Measurements from ENCODE around the gene CEP55. TPM values are rescaled to one million over a fixed set of nuclear protein-coding genes. Genes with fewer than 3 reads are reported as not detected.

The CEP55 gene
- 51.3 to 104 TPM (median 66.1 TPM) in 5 replicates for total RNA-seq (2022; extraction: Qiagen RNA extraction; ENCODE audit: low read depth)

GRCh38 chr10:93496322-93497041 is at the start of gene CEP55:
Gene CEP55 (plus strand): TSS chr10:93496612. CDS start chr10:93500052, 3,440 bp downstream.

GRCh38 chr10:93482145-93482834 is 14.1 kb upstream of the CEP55 start, which contains the start of gene MYOF:
Gene MYOF (minus strand): TSS chr10:93482334. CDS start chr10:93482194, 140 bp downstream.

GRCh38 chr10:93566435-93567276 is 70.2 kb downstream of the CEP55 start, which contains the start of gene FFAR4:
Gene FFAR4 (plus strand): TSS chr10:93566665. CDS start chr10:93566721, 56 bp downstream.

Other genes with a start within 250 kb of the CEP55 start
- 196 to 244 TPM (median 231 TPM) in 5 replicates for gene MYOF, start 14.3 kb upstream of the CEP55 start, total RNA-seq (2022; extraction: Qiagen RNA extraction; ENCODE audit: low read depth)
- 0.12 to 0.33 TPM (median 0.22 TPM) in 5 replicates for gene FFAR4, start 70.1 kb downstream of the CEP55 start, total RNA-seq (2022; extraction: Qiagen RNA extraction; ENCODE audit: low read depth)
- gene RBP4, start 104.6 kb downstream of the CEP55 start, total RNA-seq (2022; extraction: Qiagen RNA extraction; ENCODE audit: low read depth): 5.1 to 10.1 TPM (median 9.7 TPM) in 5 replicates
- not detected in 5 replicates for gene PDE6C, start 115.9 kb downstream of the CEP55 start, total RNA-seq (2022; extraction: Qiagen RNA extraction; ENCODE audit: low read depth)
- 3.9 to 8.2 TPM (median 5.3 TPM) in 5 replicates for gene FRA10AC1, start 206.0 kb downstream of the CEP55 start, total RNA-seq (2022; extraction: Qiagen RNA extraction; ENCODE audit: low read depth)